Measurements from ENCODE around the gene SBNO1.

Gene SBNO1

DNA sequence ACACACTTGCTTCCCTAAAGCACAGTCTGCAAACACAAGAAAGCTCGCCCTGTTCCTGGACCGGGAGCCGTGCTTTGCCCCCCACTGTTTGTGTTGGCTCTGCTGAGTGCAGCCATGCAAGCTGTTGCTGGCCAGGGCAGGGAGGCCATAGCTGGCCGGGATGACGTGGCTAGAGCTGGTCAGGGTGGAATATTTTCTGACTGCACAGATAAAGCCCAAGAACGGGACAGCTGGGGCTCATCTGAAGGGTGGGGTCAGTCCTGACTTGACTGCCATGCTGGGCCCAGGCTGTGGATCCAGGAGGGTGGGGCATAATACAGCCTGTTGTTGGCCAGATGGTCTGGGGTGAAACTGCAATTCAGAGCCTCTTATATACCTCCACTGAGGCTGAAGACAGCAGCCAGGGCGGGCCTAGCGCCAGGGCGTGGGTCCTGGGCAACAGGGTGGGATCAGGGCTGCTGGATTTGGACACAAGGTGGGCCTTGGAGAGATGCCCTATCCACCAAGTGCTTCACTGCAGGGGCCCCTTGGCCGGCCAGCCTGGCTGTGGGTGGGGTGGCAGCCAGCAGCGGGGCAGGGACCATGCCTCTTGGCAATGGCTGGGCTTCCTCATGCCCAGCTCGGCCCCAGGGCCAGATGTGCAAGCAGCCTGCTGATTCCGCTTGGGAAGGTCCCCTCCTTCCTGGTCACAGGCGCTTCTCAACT lies 34.1 kb upstream of the SBNO1 start:
- Histone ChIP-seq H3K4me3 (ENCODE audit: low read depth in 1 of 5, low read length in 5 of 5) (no peak overlapping the region), H3K27me3 (ENCODE audit: control insufficient read depth in 5 of 5, insufficient read depth in 4 of 5, low read length in 5 of 5) (no peaks in the 10 kb centered on the region), H3K36me3 (ENCODE audit: control insufficient read depth in 5 of 5, insufficient read depth in 5 of 5, low read length in 5 of 5) (peaks cover 0 to 71% (median 62%) of the 10 kb centered on the region in 5 donors), H3K9me3 (ENCODE audit: control insufficient read depth in 5 of 5, low read length in 5 of 5) (no peaks in the 10 kb centered on the region), H3K27ac (ENCODE audit: low read depth, low read length) (no peak overlapping the region), H3K9ac (ENCODE audit: low read length in 5 of 5) (peak overlapping the region in 2 of 5 donors; percentile 16 to 38), H3K4me1 (ENCODE audit: control insufficient read depth in 5 of 5, insufficient read depth in 5 of 5, low read length in 5 of 5) (peaks cover 4 to 13% (median 13%) of the 10 kb centered on the region in 5 donors)

DNA sequence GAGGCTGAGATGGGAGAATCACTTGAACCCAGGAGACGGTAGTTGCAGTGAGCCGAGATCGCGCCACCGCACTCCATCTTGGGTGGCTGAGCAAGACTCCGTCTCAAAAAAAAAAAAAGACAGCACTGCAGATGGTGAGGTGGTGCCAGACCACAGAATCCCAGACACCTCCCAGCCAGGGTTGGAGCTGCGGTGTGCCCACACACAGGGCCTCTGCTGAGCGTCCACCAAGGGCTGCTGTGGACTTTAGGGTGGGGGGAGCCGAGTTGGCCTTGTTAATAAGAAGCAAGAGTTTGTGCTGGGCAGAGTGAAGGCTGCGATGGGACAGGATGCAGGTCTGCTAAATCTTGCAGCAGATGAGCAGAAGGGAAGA lies 33.5 kb upstream of the SBNO1 start:
- Histone ChIP-seq H3K27me3 (ENCODE audit: control insufficient read depth in 5 of 5, insufficient read depth in 4 of 5, low read length in 5 of 5) (no peaks in the 10 kb centered on the region), H3K4me1 (ENCODE audit: control insufficient read depth in 5 of 5, insufficient read depth in 5 of 5, low read length in 5 of 5) (peaks cover 4 to 13% (median 13%) of the 10 kb centered on the region in 5 donors), H3K4me3 (ENCODE audit: low read depth in 1 of 5, low read length in 5 of 5) (no peak overlapping the region), H3K9ac (ENCODE audit: low read length in 5 of 5) (peak overlapping the region in 1 of 5 donors; percentile 16), H3K9me3 (ENCODE audit: control insufficient read depth in 5 of 5, low read length in 5 of 5) (no peaks in the 10 kb centered on the region), H3K27ac (ENCODE audit: low read depth, low read length) (no peak overlapping the region), H3K36me3 (ENCODE audit: control insufficient read depth in 5 of 5, insufficient read depth in 5 of 5, low read length in 5 of 5) (peaks cover 2 to 71% (median 57%) of the 10 kb centered on the region in 5 donors)

DNA sequence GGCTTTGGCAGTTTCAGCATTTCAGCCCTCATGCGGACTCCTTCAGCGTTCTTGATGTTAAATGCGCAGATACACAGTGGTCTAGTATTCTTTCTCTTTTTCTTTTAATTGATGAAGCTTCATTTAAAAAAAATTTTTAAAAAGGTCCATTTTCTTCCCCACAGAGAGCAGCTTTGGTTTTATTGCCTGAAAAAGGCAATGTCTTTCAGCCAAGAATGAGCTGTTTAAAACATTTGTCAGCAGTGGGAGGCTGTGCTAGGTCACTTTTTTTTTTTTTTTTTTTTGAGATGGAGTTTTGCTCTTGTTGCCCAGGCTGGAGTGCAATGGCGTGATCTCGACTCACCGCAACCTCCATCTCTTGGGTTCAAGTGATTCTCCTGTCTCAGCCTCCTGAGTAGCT lies 32.8 kb upstream of the SBNO1 start:
- Histone ChIP-seq H3K4me3 (ENCODE audit: low read depth in 1 of 5, low read length in 5 of 5) (no peak overlapping the region), H3K27ac (ENCODE audit: low read depth, low read length) (no peak overlapping the region), H3K9ac (ENCODE audit: low read length in 5 of 5) (no peak overlapping the region), H3K36me3 (ENCODE audit: control insufficient read depth in 5 of 5, insufficient read depth in 5 of 5, low read length in 5 of 5) (peaks cover 3 to 71% (median 53%) of the 10 kb centered on the region in 5 donors), H3K27me3 (ENCODE audit: control insufficient read depth in 5 of 5, insufficient read depth in 4 of 5, low read length in 5 of 5) (no peaks in the 10 kb centered on the region), H3K4me1 (ENCODE audit: control insufficient read depth in 5 of 5, insufficient read depth in 5 of 5, low read length in 5 of 5) (peaks cover 4 to 13% (median 13%) of the 10 kb centered on the region in 5 donors), H3K9me3 (ENCODE audit: control insufficient read depth in 5 of 5, low read length in 5 of 5) (no peaks in the 10 kb centered on the region)

DNA sequence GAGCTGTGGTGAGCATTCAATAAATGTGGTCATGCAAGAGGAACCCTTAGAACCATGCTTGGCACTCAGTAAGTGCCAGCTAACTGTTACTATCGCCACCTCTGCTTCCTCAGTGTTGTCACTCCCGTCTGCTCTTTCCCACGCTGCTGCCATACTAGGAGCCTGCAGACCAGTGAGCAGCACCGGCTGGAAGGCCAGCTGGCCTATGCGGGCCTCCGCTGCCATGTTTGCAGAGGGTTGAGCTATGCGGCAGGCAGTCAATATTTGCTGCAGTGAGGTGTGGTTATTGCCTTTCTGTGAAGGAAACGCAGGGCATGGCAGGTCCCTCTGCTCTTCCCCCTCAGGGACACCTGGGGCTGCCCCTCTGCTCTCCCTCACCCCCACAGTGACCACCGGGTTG lies 32.3 kb upstream of the SBNO1 start:
- Histone ChIP-seq H3K4me1 (ENCODE audit: control insufficient read depth in 5 of 5, insufficient read depth in 5 of 5, low read length in 5 of 5) (peaks cover 4 to 15% (median 13%) of the 10 kb centered on the region in 5 donors), H3K27me3 (ENCODE audit: control insufficient read depth in 5 of 5, insufficient read depth in 4 of 5, low read length in 5 of 5) (no peaks in the 10 kb centered on the region), H3K4me3 (ENCODE audit: low read depth in 1 of 5, low read length in 5 of 5) (no peak overlapping the region), H3K36me3 (ENCODE audit: control insufficient read depth in 5 of 5, insufficient read depth in 5 of 5, low read length in 5 of 5) (peaks cover 3 to 71% (median 52%) of the 10 kb centered on the region in 5 donors), H3K9me3 (ENCODE audit: control insufficient read depth in 5 of 5, low read length in 5 of 5) (no peaks in the 10 kb centered on the region), H3K27ac (ENCODE audit: low read depth, low read length) (no peak overlapping the region), H3K9ac (ENCODE audit: low read length in 5 of 5) (no peak overlapping the region)

DNA sequence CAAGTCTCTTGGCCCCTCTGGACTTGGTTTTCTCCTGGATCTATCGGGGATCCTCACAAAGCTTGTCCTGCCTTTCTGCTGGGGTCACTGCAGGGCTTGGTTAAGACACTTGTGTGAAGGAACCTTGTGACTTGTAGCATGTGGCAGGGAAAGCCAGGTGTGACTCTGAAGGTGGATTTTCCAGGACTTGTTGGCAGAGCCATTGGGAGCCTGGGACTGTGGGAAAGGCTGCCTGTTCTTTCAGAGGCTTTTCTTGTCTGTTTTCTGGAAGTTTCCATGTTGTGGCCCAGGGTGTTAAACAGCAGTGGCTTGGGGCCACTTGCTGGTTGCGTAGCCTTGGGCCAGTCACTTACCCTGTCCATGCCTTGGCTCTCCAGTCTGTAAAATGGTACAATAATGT lies 31.9 kb upstream of the SBNO1 start:
- Histone ChIP-seq H3K36me3 (ENCODE audit: control insufficient read depth in 5 of 5, insufficient read depth in 5 of 5, low read length in 5 of 5) (peaks cover 3 to 72% (median 54%) of the 10 kb centered on the region in 5 donors), H3K4me3 (ENCODE audit: low read depth in 1 of 5, low read length in 5 of 5) (no peak overlapping the region), H3K4me1 (ENCODE audit: control insufficient read depth in 5 of 5, insufficient read depth in 5 of 5, low read length in 5 of 5) (peaks cover 4 to 19% (median 17%) of the 10 kb centered on the region in 5 donors), H3K9ac (ENCODE audit: low read length in 5 of 5) (no peak overlapping the region), H3K9me3 (ENCODE audit: control insufficient read depth in 5 of 5, low read length in 5 of 5) (no peaks in the 10 kb centered on the region), H3K27ac (ENCODE audit: low read depth, low read length) (no peak overlapping the region), H3K27me3 (ENCODE audit: control insufficient read depth in 5 of 5, insufficient read depth in 4 of 5, low read length in 5 of 5) (no peaks in the 10 kb centered on the region)

DNA sequence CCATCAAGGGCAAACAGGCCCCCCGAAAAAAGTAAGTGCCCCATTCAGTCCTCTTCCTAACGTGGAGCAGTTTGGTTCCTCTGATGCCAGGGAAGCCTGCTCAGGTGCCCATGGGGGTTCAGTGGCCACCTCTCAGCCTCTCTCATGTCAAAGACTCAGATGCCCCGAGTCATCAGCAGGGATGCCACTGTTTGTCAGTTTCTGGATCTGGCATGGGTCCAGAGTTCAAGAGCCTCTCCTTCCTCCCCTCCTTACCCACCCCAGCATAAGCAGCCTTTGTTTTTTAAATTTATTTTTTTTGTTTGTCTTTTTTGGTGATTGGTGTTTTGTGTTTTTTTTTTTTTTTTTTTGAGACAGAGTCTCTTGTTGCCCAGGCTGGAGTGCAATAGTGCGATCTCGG lies 30.6 kb upstream of the SBNO1 start:
- no peaks in the 10 kb centered on the region for H3K27me3 ChIP-seq (ENCODE audit: control insufficient read depth in 5 of 5, insufficient read depth in 4 of 5, low read length in 5 of 5)
- no peaks in the 10 kb centered on the region for H3K9me3 ChIP-seq (ENCODE audit: control insufficient read depth in 5 of 5, low read length in 5 of 5)
- no peak overlapping the region for H3K27ac ChIP-seq (ENCODE audit: low read depth, low read length)
- peaks cover 4 to 32% (median 30%) of the 10 kb centered on the region in 5 donors for H3K4me1 ChIP-seq (ENCODE audit: control insufficient read depth in 5 of 5, insufficient read depth in 5 of 5, low read length in 5 of 5)
- H3K9ac ChIP-seq (ENCODE audit: low read length in 5 of 5): no peak overlapping the region
- no peak overlapping the region for H3K4me3 ChIP-seq (ENCODE audit: low read depth in 1 of 5, low read length in 5 of 5)
- H3K36me3 ChIP-seq (ENCODE audit: control insufficient read depth in 5 of 5, insufficient read depth in 5 of 5, low read length in 5 of 5): peaks cover 6 to 82% (median 60%) of the 10 kb centered on the region in 5 donors

DNA sequence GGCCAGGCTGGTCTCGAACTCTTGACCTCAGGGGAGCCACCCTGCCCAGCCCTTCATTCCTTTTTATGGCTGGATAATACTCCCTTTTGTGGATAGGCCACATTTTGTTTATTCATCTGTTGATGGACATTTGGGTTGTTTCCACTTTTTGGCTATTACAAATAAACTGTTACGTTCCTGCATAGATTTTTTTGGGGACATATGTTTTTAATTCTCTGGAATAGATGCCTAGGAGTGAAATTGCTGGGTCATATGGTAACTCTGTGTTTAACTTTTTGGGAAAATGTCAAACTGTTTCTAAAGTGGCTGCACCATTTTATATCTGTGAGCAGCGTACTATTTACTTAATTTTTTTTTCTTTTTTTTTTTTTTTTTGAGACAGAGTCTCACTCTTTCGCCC lies 29.1 kb upstream of the SBNO1 start:
- Histone ChIP-seq H3K36me3 (ENCODE audit: control insufficient read depth in 5 of 5, insufficient read depth in 5 of 5, low read length in 5 of 5) (peaks cover 6 to 74% (median 53%) of the 10 kb centered on the region in 5 donors), H3K4me1 (ENCODE audit: control insufficient read depth in 5 of 5, insufficient read depth in 5 of 5, low read length in 5 of 5) (peaks cover 4 to 33% (median 31%) of the 10 kb centered on the region in 5 donors), H3K9me3 (ENCODE audit: control insufficient read depth in 5 of 5, low read length in 5 of 5) (no peaks in the 10 kb centered on the region), H3K4me3 (ENCODE audit: low read depth in 1 of 5, low read length in 5 of 5) (no peak overlapping the region), H3K9ac (ENCODE audit: low read length in 5 of 5) (no peak overlapping the region), H3K27ac (ENCODE audit: low read depth, low read length) (no peak overlapping the region), H3K27me3 (ENCODE audit: control insufficient read depth in 5 of 5, insufficient read depth in 4 of 5, low read length in 5 of 5) (no peaks in the 10 kb centered on the region)

DNA sequence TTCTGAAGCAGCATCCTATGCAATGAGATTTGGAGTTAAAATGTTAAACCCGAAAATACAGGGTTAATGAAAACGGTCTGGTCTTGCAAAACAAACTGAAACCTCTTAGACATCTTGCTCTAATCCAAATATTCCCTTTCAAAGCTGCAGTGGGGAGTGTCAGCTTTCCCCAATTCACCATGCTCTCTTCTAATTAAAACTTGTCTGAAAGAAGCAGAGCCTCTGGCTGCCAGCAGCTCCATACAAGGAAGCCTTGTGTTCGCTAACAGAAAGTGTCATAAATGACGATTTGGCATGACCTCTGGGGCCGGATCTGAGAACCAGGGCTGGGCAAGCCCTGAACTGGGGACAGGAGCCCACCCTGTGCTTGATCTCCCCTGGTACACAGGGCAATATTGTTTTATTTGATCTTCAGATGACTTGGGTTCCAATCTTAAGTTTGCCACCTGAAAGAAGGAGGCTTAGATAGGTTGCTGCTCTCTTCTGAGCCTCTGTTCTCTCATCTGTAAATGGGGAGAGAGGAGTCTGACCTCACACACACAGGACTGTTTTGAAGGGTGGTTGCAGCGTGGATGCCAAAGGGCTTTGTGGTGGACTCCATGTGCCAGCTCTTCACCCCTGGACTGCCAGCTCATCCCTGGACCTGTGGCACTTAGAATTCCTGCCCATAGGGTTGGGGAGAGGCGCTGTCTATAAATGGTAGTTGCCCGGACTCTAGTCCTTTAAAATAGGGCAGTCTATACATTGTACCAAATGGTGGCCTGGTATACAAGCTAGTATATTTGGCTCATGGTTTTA lies 27.1 kb upstream of the SBNO1 start:
- Histone ChIP-seq H3K9ac (ENCODE audit: low read length in 5 of 5) (no peak overlapping the region), H3K4me1 (ENCODE audit: control insufficient read depth in 5 of 5, insufficient read depth in 5 of 5, low read length in 5 of 5) (peaks cover 6 to 37% (median 33%) of the 10 kb centered on the region in 5 donors), H3K36me3 (ENCODE audit: control insufficient read depth in 5 of 5, insufficient read depth in 5 of 5, low read length in 5 of 5) (peaks cover 6 to 56% (median 40%) of the 10 kb centered on the region in 5 donors), H3K27me3 (ENCODE audit: control insufficient read depth in 5 of 5, insufficient read depth in 4 of 5, low read length in 5 of 5) (no peaks in the 10 kb centered on the region), H3K27ac (ENCODE audit: low read depth, low read length) (no peak overlapping the region), H3K4me3 (ENCODE audit: low read depth in 1 of 5, low read length in 5 of 5) (no peak overlapping the region), H3K9me3 (ENCODE audit: control insufficient read depth in 5 of 5, low read length in 5 of 5) (no peaks in the 10 kb centered on the region)

DNA sequence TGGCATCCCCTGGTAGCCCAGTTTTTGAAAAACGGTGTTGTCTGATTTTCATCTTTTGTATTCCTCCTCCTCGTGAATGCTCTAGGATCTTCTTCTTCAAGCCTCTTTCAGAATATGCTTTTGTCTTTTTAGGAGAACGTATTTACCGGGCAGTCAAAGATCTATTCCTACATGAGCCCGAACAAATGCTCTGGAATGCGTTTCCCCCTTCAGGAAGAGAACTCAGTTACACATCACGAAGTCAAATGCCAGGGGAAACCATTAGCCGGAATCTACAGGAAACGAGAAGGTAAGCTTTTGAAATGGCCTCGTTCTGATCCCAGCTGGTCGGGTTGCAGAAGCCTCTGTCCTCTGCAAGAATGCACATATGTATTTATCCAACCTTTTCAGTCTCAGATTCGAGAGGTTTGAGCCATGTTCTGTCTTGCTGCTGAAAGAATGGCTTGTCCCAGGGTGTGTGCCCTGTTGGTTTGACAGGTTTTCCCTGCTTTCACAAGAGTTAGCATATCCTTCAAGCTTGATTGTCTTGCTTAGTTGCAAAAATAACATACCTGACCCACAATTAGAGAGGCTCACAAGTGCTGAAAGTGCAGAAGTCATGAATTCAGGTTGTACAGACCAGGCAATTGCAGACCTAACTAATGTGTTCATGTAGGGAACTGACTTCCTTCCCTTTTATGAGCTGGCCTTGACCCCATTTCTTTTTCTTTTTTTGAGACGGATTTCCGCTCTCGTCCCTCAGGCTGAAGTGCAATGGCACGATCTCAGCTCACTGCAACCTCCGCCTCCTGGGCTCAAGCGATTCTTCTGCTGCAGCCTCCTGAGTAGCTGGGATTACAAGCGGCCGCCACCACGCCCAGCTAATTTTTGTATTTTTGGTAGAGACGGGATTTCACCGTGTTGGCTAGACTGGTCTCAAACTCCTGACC lies 26.1 kb upstream of the SBNO1 start:
- Histone ChIP-seq H3K27ac (ENCODE audit: low read depth, low read length) (no peak overlapping the region), H3K27me3 (ENCODE audit: control insufficient read depth in 5 of 5, insufficient read depth in 4 of 5, low read length in 5 of 5) (no peaks in the 10 kb centered on the region), H3K4me1 (ENCODE audit: control insufficient read depth in 5 of 5, insufficient read depth in 5 of 5, low read length in 5 of 5) (peaks cover 6 to 37% (median 33%) of the 10 kb centered on the region in 5 donors), H3K4me3 (ENCODE audit: low read depth in 1 of 5, low read length in 5 of 5) (peak overlapping the region; percentile 52 to 80 (median 70)), H3K36me3 (ENCODE audit: control insufficient read depth in 5 of 5, insufficient read depth in 5 of 5, low read length in 5 of 5) (peaks cover 6 to 47% (median 30%) of the 10 kb centered on the region in 5 donors), H3K9ac (ENCODE audit: low read length in 5 of 5) (peak overlapping the region in 3 of 5 donors; percentile 71 to 84 (median 76)), H3K9me3 (ENCODE audit: control insufficient read depth in 5 of 5, low read length in 5 of 5) (no peaks in the 10 kb centered on the region)

Measured in subcutaneous abdominal adipose tissue (tissue), 5 donors.